Loucy (cell line): ENCODE measurements around the gene HIPK1.

Experiments used
- CTCF ChIP-seq: fragments of 200-600 bp; sonication (generic); conservative IDR thresholded peaks from 2 replicates; pipeline ENCODE4 v1.5.1; 2014; ENCODE audit warnings: mild to moderate bottlenecking, antibody characterized with exemption, low read length
- EZH2phosphoT487 ChIP-seq: fragments of 200-600 bp; IDR thresholded peaks from 2 replicates; pipeline ENCODE4 v1.6.1; 2018; ENCODE audit warnings: antibody characterized with exemption, mild to moderate bottlenecking, moderate library complexity, borderline replicate concordance

GRCh38 chr1:113998361-113998760, 69.2 kb downstream of the HIPK1 start:
- TF ChIP-seq CTCF (no peak), EZH2phosphoT487 (no peak)
